Gastrocnemius medialis (tissue), 4 donors: ENCODE data around the gene DDX24.

Source experiments
- POLR2A ChIP-seq, 2 donors: fragments of 450-650 bp; IDR thresholded peaks; one replicate each; pipeline ENCODE4 v1.6.1; 2017; ENCODE audit warnings: antibody characterized with exemption in 2 of 2, mild to moderate bottlenecking in 2 of 2, moderate library complexity in 2 of 2
- TF ChIP-seq, protein P1 (sequence below), 5 experiments: fragments of 450-650 bp in 3 of 5; fragments of 200-600 bp in 2 of 5; sonication (generic) in 2 of 5; IDR thresholded peaks in 4 of 5; conservative IDR thresholded peaks in 1 of 5; 1 replicate in 4 of 5; 2 replicates in 1 of 5; pipeline ENCODE4 v1.5.1; 2016 to 2019; ENCODE audit warnings: antibody characterized with exemption in 5 of 5, mild to moderate bottlenecking in 3 of 5, moderate library complexity in 3 of 5

DNA sequence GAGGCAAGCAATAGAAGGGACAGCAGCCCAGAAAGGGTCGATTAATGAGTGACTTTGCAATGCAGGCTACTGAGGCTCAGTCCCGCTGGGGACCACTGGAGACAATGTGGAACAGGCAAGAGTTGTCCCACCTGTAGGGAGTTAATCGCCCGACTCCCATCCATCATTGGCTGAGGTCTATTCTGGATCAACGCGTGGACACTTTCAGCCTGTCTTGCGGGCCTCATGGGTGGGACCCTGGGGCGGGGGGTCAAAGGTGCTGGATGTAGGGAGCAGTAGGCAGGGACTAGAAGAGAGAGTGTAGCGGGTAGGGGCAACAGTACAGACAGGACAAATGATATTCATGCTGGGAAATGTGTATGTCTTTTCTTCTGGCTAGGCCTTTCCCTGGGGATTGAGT is 42.3 kb upstream of the DDX24 start:
- TF ChIP-seq POLR2A (IDR thresholded peaks at IDR 0.05): no peak
- TF ChIP-seq, protein P1, sequence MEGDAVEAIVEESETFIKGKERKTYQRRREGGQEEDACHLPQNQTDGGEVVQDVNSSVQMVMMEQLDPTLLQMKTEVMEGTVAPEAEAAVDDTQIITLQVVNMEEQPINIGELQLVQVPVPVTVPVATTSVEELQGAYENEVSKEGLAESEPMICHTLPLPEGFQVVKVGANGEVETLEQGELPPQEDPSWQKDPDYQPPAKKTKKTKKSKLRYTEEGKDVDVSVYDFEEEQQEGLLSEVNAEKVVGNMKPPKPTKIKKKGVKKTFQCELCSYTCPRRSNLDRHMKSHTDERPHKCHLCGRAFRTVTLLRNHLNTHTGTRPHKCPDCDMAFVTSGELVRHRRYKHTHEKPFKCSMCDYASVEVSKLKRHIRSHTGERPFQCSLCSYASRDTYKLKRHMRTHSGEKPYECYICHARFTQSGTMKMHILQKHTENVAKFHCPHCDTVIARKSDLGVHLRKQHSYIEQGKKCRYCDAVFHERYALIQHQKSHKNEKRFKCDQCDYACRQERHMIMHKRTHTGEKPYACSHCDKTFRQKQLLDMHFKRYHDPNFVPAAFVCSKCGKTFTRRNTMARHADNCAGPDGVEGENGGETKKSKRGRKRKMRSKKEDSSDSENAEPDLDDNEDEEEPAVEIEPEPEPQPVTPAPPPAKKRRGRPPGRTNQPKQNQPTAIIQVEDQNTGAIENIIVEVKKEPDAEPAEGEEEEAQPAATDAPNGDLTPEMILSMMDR (IDR thresholded peaks at IDR 0.05 in 4 of 5, conservative IDR thresholded peaks at IDR 0.05 in 1 of 5): no peak
